Endothelial cell of umbilical vein (primary cell): ENCODE measurements around the gene ASAP2. TPM values are rescaled to one million over a fixed set of nuclear protein-coding genes. Genes with fewer than 3 reads are reported as not detected.

Experiments used
- Bru-seq: library from RNA; stranded (reverse); fragments of 400-500 nt; gene quantifications from one replicate; lab custom pipeline; 2021; lab: Mats Ljungman, UMichigan
- BruChase-seq, 2 experiments: library from RNA; stranded (reverse); fragments of 400-500 nt; gene quantifications; one replicate each; lab custom pipeline; 2021; lab: Mats Ljungman, UMichigan
- BruUV-seq: library from RNA; stranded (reverse); fragments of 400-500 nt; replicated peaks from 2 replicates; lab custom pipeline; 2021; lab: Mats Ljungman, UMichigan
- CTCF ChIA-PET: fragments of 300-600, 350-600 bp; sonication (Branson Sonifier 250); formaldehyde crosslinking; loops from one replicate; lab custom pipeline; 2021; ENCODE audit warnings: antibody characterized with exemption, inconsistent platforms; lab: Charles Lee
- POLR2A ChIA-PET: fragments of 300-600, 350-600 bp; sonication (Branson Sonifier 250); formaldehyde crosslinking; loops from one replicate; lab custom pipeline; 2021; ENCODE audit warnings: antibody characterized with exemption, inconsistent platforms; lab: Charles Lee
- DNase-seq: peaks from one replicate; pipeline ENCODE4 v3.0.0-alpha.2; 2011; ENCODE audit warnings: low read depth, low spot score
- FAIRE-seq: peaks from 2 replicates; lab custom pipeline; 2011; peaks lifted over from hg19 to GRCh38; lab: Jason Lieb, UNC
- H2AFZ ChIP-seq: 2 replicates; pipeline ENCODE4 v1.6.0; 2012; ENCODE audit warnings: low read depth, low read length, control low read depth, inconsistent platforms
- H3K27ac ChIP-seq: 2 replicates; pipeline ENCODE4 v1.5.1; 2011; ENCODE audit warnings: low read depth, mild to moderate bottlenecking, control low read depth, low read length, moderate library complexity; ENCODE audit not compliant: insufficient read depth
- H3K27me3 ChIP-seq, 2 experiments: 2 replicates each; pipeline versions ENCODE4 v1.6.0 to v1.6.1; 2011; ENCODE audit warnings: low read length in 2 of 2, mixed read lengths in 1 of 2; ENCODE audit not compliant: control insufficient read depth in 2 of 2, insufficient read depth in 2 of 2
- H3K36me3 ChIP-seq, 2 experiments: 2 replicates in 1 of 2; 3 replicates in 1 of 2; pipeline ENCODE4 v1.5.1; 2011; ENCODE audit warnings: low read length in 2 of 2, mild to moderate bottlenecking in 1 of 2, moderate library complexity in 1 of 2; ENCODE audit not compliant: control insufficient read depth in 2 of 2, insufficient read depth in 2 of 2; ENCODE audit errors: extremely low read depth in 1 of 2
- H3K4me1 ChIP-seq: 3 replicates; pipeline ENCODE4 v1.5.1; 2011; ENCODE audit warnings: mild to moderate bottlenecking, low read length; ENCODE audit not compliant: control insufficient read depth, insufficient read depth; ENCODE audit errors: extremely low read depth
- H3K4me2 ChIP-seq: 2 replicates; pipeline ENCODE4 v1.6.1; 2011; ENCODE audit warnings: low read length, control low read depth, mixed read lengths; ENCODE audit not compliant: insufficient read depth
- H3K4me3 ChIP-seq, 3 experiments: fragments of 200-600 bp in 1 of 3; sonication (generic), shearing (Covaris generic) in 1 of 3; replicated peaks in 1 of 3; 2 replicates each; pipeline ENCODE4 v1.5.1; 2011 to 2016; ENCODE audit warnings: control low read depth in 3 of 3, low read length in 3 of 3, mild to moderate bottlenecking in 2 of 3, inconsistent platforms in 1 of 3, low read depth in 1 of 3, moderate library complexity in 1 of 3; ENCODE audit not compliant: insufficient read depth in 1 of 3
- H3K79me2 ChIP-seq: 2 replicates; pipeline ENCODE4 v1.6.0; 2012; ENCODE audit warnings: low read length, inconsistent platforms; ENCODE audit not compliant: control insufficient read depth, insufficient read depth
- H3K9ac ChIP-seq: replicated peaks from 2 replicates; pipeline ENCODE3; 2011; ENCODE audit warnings: low read length, control low read depth; ENCODE audit not compliant: insufficient read depth; ENCODE audit errors: extremely low read depth
- H3K9me1 ChIP-seq: replicated peaks from 3 replicates; pipeline ENCODE4 v1.6.0; 2011; ENCODE audit warnings: mild to moderate bottlenecking, low read length; ENCODE audit not compliant: control insufficient read depth, insufficient read depth; ENCODE audit errors: extremely low read depth
- H3K9me3 ChIP-seq: replicated peaks from 2 replicates; pipeline ENCODE4 v1.5.1; 2012; ENCODE audit warnings: low read length, inconsistent platforms; ENCODE audit not compliant: control insufficient read depth, insufficient read depth
- H4K20me1 ChIP-seq: replicated peaks from 2 replicates; pipeline ENCODE3; 2011; ENCODE audit warnings: mild to moderate bottlenecking, low read length; ENCODE audit not compliant: control insufficient read depth, insufficient read depth; ENCODE audit errors: extremely low read depth
- GATA2 ChIP-seq: IDR thresholded peaks from 2 replicates; pipeline ENCODE4 v1.7.0; 2011; ENCODE audit warnings: low read depth, mild to moderate bottlenecking, moderate library complexity, mixed read lengths, low read length; ENCODE audit not compliant: insufficient read length, insufficient read depth
- JUN ChIP-seq: IDR thresholded peaks from 2 replicates; pipeline ENCODE4 v1.6.1; 2011; ENCODE audit warnings: borderline replicate concordance, low read depth; ENCODE audit not compliant: insufficient read length, insufficient read depth
- MYC ChIP-seq: IDR thresholded peaks from one replicate; pipeline ENCODE4 v1.6.1; 2011; ENCODE audit warnings: mild to moderate bottlenecking, low read depth, low read length
- POLR2A ChIP-seq: IDR thresholded peaks from 2 replicates; pipeline ENCODE4 v1.6.1; 2012; ENCODE audit warnings: low read depth, mild to moderate bottlenecking, control low read depth, low read length
- POLR2AphosphoS5 ChIP-seq: IDR thresholded peaks from 2 replicates; pipeline ENCODE4 v1.6.1; 2012; ENCODE audit warnings: low read depth, mild to moderate bottlenecking, control low read depth, low read length, moderate library complexity; ENCODE audit not compliant: insufficient read depth
- dilution Hi-C: fragments of 300-500 bp; cut with MboI; formaldehyde crosslinking; loops from one replicate; pipeline ENCODE4 v1.15.0; 2019; ENCODE audit warnings: low sequenced_read_pairs; ENCODE audit not compliant: extremely low pct_ligation_motif_present
- intact Hi-C: fragments of 100-400 bp; cut with micrococcal nuclease; formaldehyde crosslinking; loops from one replicate; pipeline ENCODE4 v1.10.0; 2022
- long read RNA-seq: library from polyadenylated mRNA; stranded (forward); transcript quantifications from one replicate; pipeline ENCODE4 v2.0.0, GENCODE V29; 2021
- polyA minus RNA-seq, 3 experiments: library from RNA; depleted of rRNA, polyadenylated mRNA; stranded (reverse); fragments of >200 nt; gene quantifications; 1 replicate in 1 of 3; 2 replicates in 2 of 3; pipeline ENCODE4 v1.2.3, GENCODE V29; 2011
- polyA plus RNA-seq, 4 experiments: library from polyadenylated mRNA; depleted of rRNA in 3 of 4; stranded (reverse) in 3 of 4; unstranded in 1 of 4; fragments of >200 nt; gene quantifications; 2 replicates each; pipeline versions ENCODE4 v1.2.1 to v1.2.3, GENCODE V29; 2011 to 2012; ENCODE audit warnings: missing spikeins in 1 of 4
- total RNA-seq: library from RNA; stranded (reverse); gene quantifications from 2 replicates; pipeline ENCODE4 v1.2.3, GENCODE V29; 2021
- TF ChIP-seq, protein P1 (sequence below): IDR thresholded peaks from 2 replicates; pipeline ENCODE4 v1.6.1; 2011; ENCODE audit not compliant: insufficient read depth, insufficient read length
- TF ChIP-seq, protein P2 (sequence below), 2 donors: IDR thresholded peaks; 1 replicate in 1 of 2; 2 replicates in 1 of 2; pipeline ENCODE4 v1.5.1; 2011; ENCODE audit warnings: low read length in 2 of 2, mild to moderate bottlenecking in 2 of 2, moderate library complexity in 2 of 2, control low read depth in 1 of 2, inconsistent platforms in 1 of 2, low read depth in 1 of 2; ENCODE audit not compliant: insufficient read depth in 1 of 2; ENCODE audit errors: extremely low read depth in 1 of 2

The ASAP2 gene
- total RNA-seq (75.8 and 79.2 TPM in 2 replicates), polyA plus RNA-seq (26.4 and 31.1 TPM in 2 replicates), polyA minus RNA-seq (66.1 and 67.7 TPM in 2 replicates), Bru-seq, nascent RNA (percentile 93 among the genes with signal in this experiment), BruChase-seq, experiment 1, labeled RNA remaining after a 6-hour chase (percentile 92 among the genes with signal in this experiment), BruChase-seq, experiment 2, labeled RNA remaining after a 2-hour chase (percentile 94 among the genes with signal in this experiment)
- 31.6 and 32.0 TPM in 2 replicates for polyA plus RNA-seq (2011; cell fraction: cytosol; rRNA removed)
- 85.8 and 94.0 TPM in 2 replicates for polyA plus RNA-seq (2011; cell fraction: nucleus; rRNA removed)
- polyA plus RNA-seq (2012) = 39.1 and 42.5 TPM in 2 replicates
- 7.3 TPM for polyA minus RNA-seq (2011; cell fraction: cytosol; rRNA and poly(A)+ RNA removed)
- 92.1 and 117 TPM in 2 replicates for polyA minus RNA-seq (2011; cell fraction: nucleus; rRNA and poly(A)+ RNA removed)
- long read RNA-seq, full-length matches to known transcripts = 16 of 86 reads
- long read RNA-seq, partial matches to known transcripts = 52 of 86 reads
- long read RNA-seq, other reads (novel, unspliced or antisense) = 18 of 86 reads

DNA sequence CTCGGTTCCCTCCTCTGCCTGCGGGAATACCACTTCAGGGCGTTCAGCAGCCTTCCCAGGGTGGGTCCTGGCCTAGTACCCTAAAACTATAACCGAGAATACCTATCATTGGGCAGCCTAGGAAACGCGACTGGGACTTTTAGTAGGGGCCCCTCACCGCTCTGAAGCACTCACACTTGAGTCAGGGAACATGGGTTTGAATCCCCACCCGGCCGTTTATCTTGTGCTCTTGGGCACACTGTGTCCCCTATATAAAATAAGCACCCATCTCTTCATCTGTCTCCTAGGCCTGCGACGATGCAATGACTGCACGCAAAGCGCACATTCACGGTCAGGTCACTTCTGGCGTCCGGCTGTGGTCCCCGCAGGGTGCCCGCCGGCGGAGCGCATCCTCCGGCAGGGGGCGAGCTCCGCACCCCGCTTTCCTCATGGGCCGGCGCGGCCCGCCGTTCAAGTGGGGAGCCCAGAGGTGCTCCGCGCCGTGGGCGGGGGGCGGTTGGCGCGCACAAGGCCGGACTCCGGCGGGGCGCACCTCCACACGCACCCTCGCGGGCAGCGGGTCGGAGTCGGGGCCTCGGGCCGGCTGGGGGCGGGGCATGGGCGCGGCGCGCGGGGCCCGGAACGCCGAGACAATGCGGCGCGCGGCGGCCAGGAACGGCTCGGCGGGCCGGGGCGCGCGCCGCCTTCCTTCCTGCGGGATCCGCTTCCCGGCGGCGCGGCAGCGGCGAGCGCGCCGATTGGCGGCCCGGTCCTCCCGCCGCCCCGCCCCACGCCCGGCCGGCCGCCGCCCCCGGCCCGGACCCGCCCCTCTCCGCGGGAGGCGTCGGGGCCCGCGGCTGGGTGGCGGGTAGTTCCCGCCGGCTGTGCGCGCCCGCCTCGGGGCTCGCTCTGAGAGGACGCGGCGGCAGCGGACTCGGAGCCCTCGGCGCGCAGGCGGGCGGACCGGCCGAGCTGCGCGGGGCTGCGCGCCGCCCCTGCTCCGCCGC lies at the start of gene ASAP2:
TSS of gene ASAP2 (plus strand) at position 850 of the 986 bp plus-strand sequence. CDS start 293 bp downstream, outside the sequence.
- Histone ChIP-seq H3K36me3 (no peaks in the 10 kb centered on the region), H2AFZ (peak within 1 kb of the TSS; percentile 70), H3K9ac (peak within 1 kb of the TSS; percentile 91), H3K4me2 (peak within 1 kb of the TSS; percentile 90), H3K27ac (peak within 1 kb of the TSS; percentile 81), H3K79me2 (peaks cover 43% of the 10 kb centered on the region), H3K4me3 (peak within 1 kb of the TSS; percentile 61 to 91 (median 72)), H3K27me3 (no peaks in the 10 kb centered on the region), H3K9me1 (no peaks in the 10 kb centered on the region), H4K20me1 (no peaks in the 10 kb centered on the region), H3K4me1 (peaks cover 31% of the 10 kb centered on the region), H3K9me3 (no peaks in the 10 kb centered on the region)
- TF ChIP-seq GATA2 (no peak), POLR2A (peak; percentile 46), JUN (no peak), POLR2AphosphoS5 (peak; percentile 85), MYC (no peak)
- TF ChIP-seq, protein P1, sequence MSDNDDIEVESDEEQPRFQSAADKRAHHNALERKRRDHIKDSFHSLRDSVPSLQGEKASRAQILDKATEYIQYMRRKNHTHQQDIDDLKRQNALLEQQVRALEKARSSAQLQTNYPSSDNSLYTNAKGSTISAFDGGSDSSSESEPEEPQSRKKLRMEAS = no peak
- TF ChIP-seq, protein P2, sequence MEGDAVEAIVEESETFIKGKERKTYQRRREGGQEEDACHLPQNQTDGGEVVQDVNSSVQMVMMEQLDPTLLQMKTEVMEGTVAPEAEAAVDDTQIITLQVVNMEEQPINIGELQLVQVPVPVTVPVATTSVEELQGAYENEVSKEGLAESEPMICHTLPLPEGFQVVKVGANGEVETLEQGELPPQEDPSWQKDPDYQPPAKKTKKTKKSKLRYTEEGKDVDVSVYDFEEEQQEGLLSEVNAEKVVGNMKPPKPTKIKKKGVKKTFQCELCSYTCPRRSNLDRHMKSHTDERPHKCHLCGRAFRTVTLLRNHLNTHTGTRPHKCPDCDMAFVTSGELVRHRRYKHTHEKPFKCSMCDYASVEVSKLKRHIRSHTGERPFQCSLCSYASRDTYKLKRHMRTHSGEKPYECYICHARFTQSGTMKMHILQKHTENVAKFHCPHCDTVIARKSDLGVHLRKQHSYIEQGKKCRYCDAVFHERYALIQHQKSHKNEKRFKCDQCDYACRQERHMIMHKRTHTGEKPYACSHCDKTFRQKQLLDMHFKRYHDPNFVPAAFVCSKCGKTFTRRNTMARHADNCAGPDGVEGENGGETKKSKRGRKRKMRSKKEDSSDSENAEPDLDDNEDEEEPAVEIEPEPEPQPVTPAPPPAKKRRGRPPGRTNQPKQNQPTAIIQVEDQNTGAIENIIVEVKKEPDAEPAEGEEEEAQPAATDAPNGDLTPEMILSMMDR (IDR thresholded peaks at IDR 0.05; ENCODE audit: extremely low read depth in 1 of 2, insufficient read depth in 1 of 2, low read depth in 1 of 2, low read length in 2 of 2) = peak; percentile 86
- ChIA-PET POLR2A (interaction anchor here (1.0 kb wide), 1 partner anchor 29 kb away, joined by 3 read pairs; no protein-coding TSS in a partner anchor), CTCF (interaction anchor here (0.7 to 5.6 kb wide), 19 partner anchors 12 to 128 kb away, joined by 3 to 59 read pairs (median 4); no protein-coding TSS in a partner anchor)
- peak; percentile 70 for DNase-seq
- TSS peak; percentile 60 for BruUV-seq
- dilution Hi-C loops (no loop called here), intact Hi-C loops (loop anchor here (1.0 to 5.0 kb wide), 8 partner anchors 28 to 216 kb away; partner anchors contain the start of genes CPSF3 and ITGB1BP1)
- no peak for FAIRE-seq
